DMS114 treated with DMSO at 0.1 percent for 48 hours (cell line): ENCODE data around the gene ZDHHC17.
"Not testable (repeated sequence)": the region's sequence is repeated elsewhere in the genome, so short reads cannot be mapped to it uniquely, and the experiment has no call there.

ENCODE experiments used
- DNase-seq: peaks from one replicate; lab custom pipeline; 2025; ENCODE audit not compliant: unreplicated experiment; lab: John Stamatoyannopoulos, UW

Gene ZDHHC17

DNA sequence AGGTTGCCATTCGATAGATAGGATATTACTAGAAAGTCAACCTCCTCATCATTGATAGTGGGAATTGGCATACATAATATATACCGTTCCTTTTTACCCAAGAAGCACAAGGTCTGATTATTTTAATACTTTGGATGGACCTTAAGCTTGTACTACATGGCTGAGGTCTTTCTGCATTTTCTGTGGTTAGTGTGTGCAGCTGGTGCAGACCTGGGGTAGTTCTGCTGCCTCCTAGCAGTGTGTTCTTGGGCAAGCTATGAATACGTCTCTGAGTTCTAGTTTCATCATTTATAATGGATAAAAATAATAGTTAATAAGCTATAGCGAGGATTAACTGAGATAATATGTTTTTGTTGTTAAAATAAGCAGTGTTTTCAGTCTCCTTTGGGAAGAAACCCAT is 2.2 kb downstream of the ZDHHC17 start:
- DNase-seq = no peak

DNA sequence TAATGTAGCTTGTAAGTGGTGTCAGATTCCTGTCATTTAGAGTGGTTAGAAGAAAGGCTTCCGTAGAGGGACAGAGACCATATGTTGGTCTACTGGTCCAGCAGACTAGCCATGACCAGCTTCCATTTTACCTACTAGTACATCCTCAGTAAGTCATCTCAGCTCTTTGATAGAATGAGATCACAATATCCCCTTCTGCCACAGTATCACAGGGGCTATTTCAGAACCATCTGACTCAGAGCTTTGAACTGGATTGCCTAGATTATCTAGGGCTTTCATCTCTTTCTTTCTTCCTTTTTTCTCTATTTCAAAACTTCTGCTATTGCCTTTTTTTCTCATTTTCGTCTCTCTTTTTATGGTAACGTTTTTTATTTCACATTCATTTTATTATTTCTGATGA is 4.7 kb downstream of the ZDHHC17 start:
- DNase-seq = no peak

DNA sequence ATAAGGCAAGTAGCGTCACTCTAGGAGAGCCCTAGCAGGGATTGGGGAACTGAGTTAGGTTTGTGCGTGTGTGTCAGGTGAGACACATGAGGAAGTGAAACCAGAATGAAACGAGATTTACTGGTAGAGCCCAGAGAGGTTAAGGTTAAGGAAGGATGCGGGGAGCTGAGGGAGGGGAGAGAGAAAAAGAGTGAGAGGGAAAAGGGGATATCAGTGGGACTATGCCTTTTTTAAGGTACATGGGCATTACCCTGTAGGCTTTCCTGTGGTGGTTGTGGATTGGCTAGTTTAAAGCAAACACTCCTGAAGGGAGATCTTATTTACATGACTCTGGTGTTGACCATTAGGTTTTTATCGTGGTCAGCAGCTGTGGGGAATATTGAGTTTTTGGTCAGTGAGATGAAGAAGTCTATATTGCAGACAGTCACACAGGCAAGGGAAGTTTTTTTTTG is 13.9 kb downstream of the ZDHHC17 start:
- DNase-seq = no peak

DNA sequence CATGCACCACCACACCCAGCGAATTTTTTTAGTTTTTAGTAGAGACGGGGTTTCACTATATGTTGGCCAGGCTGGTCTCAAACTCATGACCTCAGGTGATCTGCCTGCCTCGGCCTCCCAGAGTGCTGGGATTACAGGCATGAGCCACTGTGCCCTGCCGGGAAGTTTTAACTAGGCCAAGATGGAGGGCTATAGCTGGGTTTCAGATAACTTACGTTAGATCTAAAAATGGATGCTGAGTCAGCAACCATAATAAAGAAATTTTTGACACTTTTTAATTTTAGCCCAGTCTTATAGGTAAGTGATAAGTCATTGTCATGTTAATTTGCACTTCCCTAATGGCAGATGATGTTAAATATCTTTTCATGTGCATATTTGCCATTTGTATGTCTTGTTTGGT is 14.4 kb downstream of the ZDHHC17 start:
- DNase-seq = no peak

DNA sequence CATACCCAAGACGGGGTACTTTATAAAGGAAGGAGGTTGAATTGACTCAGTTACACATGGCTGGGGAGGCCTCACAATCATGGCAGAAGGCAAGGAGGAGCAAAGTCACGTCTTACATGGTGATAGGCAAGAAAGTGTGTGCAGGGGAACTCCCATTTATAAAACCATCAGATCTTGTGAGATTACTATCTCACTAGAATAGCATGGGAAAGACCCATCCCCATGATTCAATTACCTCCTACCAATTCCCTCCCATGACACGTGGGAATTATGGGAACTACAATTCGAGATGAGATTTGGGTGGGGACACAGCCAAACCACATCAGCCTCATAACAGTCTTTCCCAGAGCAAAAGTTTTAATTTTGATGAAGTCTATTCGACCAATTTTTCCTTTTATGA is 15.4 kb downstream of the ZDHHC17 start:
- DNase-seq = not testable (repeated sequence)

DNA sequence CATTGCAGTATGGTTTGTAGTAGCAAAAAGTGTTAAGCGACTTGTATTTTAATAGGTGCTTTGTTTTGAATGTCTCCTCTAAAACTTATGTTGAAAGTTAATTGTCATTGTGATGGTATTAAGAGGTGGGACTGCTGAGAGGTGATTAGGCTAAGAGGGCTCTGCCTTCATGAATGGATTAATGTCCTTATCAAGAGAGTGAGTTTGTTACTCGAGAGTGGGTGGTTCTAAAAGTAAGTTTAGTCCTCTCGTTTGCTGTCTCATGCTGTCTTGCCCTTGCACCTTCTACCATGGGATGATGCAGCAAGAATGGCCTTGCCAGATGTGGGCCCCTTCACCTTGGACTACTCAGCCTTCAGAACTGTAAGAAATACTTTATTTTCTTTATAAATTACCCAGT is 17.4 kb downstream of the ZDHHC17 start:
- no peak for DNase-seq

DNA sequence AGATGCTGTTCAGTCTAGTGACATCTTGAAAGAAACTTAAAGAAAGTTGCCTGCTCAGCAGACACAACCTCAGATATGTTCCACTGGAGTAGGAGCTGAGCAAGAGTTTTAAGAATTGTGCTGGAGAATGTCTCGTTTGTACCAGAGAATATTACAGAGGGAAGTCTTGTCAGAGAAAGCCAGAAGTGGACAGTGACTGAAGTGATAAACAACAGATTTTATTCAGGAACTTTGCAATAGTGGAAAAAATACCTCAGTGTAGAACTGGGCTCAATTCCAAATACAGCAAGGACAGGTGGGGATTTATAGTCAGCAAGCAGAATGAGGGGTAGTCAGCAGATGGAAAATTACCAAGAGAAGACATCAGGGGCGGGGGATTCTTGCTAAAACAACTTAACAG is 18.6 kb downstream of the ZDHHC17 start:
- no peak for DNase-seq

DNA sequence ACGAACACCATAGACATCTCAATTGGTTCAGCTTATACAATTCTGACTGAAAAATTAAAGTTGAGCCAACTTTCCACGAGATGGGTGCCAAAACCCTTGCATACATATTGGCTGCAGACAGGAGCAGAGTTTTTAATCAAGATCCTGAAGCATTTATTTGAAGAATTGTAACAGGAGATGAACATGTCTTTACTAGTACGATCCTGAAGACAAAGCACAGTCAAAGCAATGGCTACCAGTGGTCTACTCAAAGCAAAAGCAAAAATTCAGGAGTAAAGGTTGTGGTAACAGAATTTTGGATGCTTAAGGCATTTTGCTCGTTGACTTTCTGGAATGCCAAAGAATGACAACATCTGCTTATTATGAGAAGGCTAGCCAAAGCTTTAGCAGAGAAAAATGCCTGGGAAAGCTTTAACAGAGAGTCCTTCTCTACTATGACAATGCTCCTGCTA is 20.7 kb downstream of the ZDHHC17 start:
- DNase-seq = no peak

DNA sequence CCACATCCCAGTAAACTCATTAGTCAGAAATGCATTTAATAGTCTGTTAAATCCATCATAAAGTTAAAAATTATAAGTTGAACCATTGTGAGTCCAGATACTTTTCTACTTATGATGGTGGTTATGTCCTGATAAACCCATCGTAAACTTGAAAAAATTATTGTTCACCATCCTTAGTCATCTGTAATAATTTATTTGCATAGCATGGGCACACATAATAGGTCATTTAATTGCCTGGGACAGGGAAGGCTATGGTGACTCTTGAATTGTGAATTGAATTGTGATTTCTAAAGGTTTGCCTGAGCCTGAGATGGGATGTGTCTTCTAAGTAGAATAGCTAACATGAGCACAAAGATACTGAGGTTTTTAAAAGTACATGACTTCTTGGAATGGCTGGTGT is 21.5 kb downstream of the ZDHHC17 start:
- no peak for DNase-seq

DNA sequence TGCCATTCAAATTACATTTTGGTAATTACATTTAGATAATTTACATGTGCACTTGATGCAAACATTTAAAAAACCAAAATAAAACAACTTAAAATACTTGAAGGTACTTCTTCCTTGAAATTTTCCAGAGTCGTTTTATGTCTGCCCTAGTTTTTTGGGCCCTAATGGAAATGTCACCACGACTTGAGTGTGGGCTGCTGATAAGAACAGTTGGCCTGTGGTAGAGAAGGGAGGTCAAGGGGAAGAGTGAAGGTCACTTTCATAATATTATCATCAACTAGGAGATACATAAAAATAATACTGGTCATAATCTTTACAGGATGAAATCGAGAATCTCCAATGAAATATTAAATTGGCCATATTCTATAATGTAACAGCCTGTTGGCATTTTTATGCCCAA is 23.1 kb downstream of the ZDHHC17 start:
- DNase-seq = no peak

DNA sequence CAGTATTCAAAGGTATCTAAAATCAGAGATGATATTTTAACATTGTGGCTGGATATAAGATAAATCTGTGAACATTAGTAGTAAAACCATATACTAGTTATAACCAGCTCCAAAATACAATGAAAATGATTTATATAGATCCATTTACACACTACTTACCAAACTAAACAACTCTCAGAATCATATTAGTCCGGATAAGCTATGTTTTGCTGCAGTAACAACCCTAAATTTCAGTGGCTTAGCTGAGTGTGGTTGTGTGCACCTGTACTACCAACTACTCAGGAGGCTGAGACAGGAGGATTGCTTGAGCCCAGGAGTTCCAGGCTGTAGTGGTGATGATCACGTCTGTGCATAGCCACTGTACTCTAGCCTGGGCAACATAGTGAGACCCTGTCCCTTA is 23.8 kb downstream of the ZDHHC17 start:
- no peak for DNase-seq

DNA sequence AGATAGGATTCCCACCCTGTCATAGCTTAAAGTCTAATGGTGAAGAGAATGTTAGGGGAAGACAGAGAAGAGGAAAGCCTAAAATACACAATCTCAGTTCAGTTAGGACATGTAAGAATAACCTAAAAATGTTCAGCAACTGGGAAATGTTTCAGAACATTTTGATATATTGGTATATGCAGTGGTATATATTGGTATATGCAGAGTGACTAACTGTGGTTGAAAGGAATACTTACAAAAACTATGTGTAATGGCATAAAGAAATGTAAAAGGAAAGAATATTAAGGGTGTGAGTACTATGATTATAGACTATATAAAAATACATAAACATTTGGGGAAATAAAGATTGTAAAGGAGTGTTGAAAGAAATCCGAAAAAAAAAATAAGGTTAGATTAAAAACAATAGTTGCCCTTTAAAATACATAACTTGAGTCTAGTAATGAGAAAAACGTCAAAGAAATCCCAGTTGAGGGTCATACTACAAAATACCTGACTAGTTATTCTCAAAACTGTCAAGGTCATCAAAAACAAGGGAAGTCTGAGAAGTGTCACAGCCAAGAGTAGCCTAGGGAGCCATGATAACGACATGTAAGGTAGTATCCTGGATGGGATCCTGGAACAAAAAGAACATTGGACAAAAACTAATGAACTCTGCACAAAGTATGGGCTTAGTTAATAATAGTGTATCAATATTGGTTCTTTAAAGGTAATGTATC is 25.6 kb downstream of the ZDHHC17 start:
- no peak for DNase-seq

DNA sequence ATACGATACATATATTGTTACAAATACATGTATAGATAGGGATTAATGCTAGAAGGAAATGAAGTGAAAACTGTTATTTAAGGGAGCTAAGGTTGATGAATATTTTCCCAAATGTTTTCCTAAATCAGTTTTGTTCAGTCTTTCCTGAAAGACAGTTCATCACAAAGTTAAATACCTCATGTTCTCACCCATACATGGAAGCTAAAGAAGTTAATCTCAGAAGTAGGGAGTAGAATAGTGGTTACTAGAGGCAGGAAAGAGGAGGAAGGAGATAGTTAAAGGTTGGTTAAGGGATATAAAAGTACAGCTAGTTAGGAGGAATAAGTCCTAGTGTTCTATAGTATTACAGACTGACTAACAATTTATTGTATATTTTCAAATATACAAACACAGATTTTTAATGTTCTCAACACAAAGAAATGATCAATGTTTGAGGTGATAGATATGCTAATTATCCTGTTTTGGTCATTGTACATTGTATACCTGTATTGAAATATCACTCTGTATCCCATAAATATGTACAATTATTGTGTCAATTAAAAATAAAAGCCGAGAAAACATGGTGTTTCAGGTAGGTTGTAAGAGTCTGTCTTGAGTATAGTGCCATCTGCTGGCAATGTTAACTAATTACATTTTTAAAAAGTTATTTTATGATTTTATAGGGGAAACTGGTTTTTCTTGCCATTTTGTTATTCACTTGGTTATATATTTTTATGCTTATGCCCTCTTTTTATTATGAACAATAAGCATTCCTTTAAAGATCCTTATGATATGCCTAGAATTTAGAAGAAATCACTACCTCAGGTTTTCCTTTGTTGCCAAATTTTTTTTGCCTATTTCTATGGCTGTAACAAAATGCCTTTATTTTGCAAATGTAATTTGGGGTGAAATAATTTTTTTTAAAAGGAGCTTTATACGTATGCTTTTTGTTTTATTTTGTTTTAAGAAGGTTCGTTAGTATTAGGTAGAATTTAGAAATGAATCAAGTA is 26.9 kb downstream of the ZDHHC17 start:
- peak; percentile 42 for DNase-seq

DNA sequence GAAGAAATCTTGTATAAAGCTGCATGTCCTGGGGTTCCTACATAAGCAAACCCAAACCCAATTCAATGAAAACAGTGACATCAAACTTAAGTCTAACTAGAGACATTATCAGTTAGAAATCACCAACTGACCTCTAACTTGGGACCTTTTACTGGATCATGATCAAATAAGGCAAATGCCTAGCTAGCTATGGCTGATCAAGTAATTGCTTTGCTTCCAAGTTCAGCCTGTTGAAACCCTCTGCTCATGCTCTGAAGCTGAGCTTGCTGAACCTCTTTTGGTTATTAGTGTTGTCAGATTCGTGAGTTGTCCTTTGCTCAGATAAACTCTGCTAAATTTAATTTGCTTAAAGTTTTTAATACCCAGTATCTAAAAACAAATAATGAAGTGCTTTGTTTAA is 28.9 kb downstream of the ZDHHC17 start:
- DNase-seq = no peak

DNA sequence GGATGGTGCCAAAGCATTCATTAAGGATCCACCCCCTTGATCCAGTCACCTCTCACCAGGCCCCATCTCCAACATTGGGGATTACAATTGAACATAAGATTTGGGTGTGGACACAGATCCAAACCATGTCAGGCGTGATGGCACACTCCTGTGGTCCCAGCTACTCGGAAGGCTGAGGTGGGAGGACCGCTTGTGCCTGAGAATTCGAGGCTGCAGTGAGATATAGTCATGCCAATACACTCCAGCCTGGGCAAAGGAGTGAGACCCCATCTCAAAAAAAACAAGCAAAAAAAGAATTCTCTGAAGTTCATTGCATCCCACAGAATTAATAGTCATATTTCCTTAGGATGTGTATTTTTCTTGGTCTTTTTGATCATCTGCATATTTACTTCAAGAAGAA is 34.9 kb downstream of the ZDHHC17 start:
- no peak for DNase-seq

DNA sequence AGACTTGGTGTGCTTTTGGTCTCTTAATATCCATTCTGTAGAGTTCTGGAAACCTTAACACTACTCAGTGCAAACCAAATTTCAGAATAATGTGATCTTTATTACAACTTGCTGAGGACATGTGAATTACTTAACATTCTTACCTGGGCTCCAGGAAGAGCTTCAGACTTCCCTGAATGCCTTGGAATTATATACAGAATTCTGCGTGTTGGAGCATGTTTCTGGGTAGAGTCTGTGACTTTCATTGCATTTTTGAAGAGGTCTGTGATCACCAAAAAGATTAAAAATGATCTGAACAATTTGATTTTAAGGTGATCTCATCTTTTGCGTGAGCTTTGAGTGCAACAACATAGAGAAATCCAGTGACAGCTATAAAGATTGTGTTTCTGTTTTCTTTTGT is 35.4 kb downstream of the ZDHHC17 start:
- DNase-seq = no peak

DNA sequence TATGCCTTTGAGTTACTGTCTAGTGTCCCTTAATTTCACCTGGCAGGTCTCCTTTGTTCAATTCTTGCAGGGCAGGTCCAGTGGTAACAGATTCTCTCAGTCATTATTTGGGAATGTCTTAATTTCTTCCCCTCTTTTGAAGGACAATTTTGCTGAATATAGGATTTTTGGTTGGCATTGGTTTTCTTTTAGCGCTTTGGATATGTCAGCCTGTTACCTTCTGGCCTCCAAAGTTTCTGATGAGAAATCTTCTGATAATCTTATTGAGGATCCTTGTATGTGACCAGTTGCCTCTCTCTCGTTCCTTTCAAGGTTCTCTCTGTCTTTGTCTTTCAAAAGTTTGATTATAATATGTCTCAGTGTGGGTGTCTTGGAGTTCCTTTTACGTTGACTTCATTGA is 38.1 kb downstream of the ZDHHC17 start:
- DNase-seq = no peak

DNA sequence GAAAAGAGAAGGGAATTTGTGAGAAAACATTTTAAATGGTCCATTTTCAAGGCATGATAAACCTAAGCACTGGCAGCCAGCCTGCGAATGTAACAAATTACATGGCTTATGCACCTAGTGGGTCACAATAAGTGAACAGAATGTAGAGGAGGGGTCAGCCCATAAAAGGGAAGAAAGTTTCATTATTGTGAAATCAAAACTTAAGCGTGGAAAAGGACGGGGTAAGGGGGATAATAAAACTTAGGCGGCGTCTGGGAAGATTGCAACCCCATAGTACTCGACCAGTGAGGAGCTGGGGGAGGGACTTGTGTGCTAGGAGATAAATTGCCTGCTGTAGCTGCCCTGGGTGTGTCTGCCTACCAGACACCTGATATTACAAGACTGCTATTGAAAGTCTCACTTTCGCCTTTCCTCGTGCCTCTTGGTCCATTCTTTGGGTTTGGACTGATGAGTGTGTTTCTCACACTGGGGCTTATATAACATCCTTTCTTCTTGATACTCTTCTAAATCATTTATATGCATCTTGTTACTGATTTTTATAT is 40.6 kb downstream of the ZDHHC17 start:
- no peak for DNase-seq

DNA sequence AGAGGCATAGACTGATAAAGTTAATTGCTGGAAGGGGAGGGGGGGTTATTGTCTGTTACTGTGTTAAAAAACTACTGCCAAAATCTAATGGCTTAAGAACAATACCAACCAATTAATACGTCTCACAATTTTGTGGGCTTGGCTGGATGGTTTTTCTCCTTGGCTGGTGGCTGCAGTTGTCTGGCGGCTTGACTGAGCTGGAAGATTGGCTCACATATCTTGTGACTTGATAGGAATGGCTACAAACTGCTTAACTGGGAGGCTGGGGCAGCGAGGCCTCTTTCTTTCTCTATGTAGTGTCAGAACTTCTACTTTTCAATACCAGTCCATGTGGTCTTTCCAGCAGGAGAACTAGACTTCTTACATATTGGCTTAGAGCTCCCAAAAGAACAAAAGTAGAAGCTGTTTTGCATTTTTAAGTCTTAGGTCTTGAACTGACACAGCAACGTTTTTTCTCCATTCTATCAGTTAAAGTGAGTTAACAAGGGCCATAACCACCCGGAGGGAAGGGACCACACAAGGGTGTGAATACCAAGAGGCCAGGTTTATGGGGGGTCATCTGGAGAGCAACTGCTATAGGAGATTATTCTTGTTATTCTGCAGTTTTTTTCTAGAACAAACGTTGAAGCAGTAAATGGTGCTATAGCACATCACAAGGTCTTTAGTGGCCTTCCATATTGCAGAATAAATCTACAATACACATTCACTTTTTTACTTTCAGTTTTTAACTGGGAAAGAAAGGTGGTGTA is 46.9 kb downstream of the ZDHHC17 start:
- no peak for DNase-seq

DNA sequence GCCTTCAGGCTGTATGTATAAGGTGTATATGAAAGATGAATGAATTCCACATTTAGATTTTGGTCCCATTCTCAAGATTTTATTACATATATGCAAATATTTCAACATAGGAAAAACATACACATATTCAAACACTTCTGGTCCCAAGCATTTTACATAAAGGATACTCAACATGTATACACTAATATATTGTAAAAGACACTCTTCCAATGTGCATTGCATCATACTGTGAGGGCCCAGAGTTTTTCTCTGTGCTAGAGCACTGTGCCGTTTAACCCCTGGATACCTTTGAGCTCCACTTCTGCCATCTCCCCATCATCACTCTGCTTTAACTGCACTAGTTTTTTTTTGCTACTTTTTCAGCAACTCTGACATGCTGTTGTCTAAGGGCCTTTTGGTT is 48.1 kb downstream of the ZDHHC17 start:
- DNase-seq = no peak

DNA sequence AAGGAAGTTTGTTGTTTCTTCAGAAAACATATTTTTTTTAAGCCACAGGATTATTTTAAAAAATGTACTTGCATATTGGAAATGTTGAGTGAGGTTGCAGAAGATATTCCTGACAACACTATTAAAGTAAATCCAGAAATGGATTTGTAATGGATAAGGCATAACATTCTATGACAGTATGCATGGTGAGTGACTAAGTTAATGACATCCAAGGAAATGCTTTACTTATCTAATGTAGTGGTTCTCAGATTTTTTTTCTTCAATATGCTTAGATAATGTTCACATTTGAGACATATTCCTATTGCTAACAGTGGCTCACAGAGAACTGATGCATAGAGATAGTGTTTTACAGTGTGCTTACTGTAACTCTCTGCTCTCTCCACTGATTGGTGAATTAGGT is 49.4 kb downstream of the ZDHHC17 start:
- DNase-seq = no peak
